Measurements from ENCODE around the gene ATF2. TPM values are rescaled to one million over a fixed set of nuclear protein-coding genes. Genes with fewer than 3 reads are reported as not detected.

The ATF2 gene
- total and polyA plus RNA-seq, 10 donors: 16.3 to 71.6 (median 59.5) TPM

DNA sequence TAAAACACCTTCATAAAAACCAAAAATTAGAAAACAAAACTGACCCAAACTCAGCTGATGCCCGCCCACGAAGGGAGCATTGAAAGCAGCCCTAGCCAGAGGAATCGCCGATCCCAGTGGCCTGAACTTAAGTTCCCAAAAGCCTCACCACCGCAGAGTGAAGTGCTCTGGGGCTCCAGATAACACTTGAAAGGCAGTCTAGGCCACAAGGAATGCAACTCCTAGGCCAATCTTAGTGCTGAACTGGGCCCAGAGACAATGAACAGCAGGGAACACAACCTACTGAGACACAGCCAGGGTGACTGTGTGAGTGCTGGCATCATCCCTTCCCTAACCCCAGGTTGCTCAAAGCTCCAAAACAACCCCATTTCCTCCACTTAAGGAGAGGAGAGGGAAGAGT, 103.2 kb downstream of the ATF2 start:
- Histone ChIP-seq H3K27me3 (replicated peaks in 1 of 7) (no peaks in the 10 kb centered on the region), H3K36me3 (peaks cover 0 to 42% (median 8%) of the 10 kb centered on the region in 6 donors), H3K4me1 (no peaks in the 10 kb centered on the region), H3K27ac (no peak overlapping the region), H3K9me3 (no peaks in the 10 kb centered on the region), H3K4me3 (no peak overlapping the region)
- TF ChIP-seq, protein P1, sequence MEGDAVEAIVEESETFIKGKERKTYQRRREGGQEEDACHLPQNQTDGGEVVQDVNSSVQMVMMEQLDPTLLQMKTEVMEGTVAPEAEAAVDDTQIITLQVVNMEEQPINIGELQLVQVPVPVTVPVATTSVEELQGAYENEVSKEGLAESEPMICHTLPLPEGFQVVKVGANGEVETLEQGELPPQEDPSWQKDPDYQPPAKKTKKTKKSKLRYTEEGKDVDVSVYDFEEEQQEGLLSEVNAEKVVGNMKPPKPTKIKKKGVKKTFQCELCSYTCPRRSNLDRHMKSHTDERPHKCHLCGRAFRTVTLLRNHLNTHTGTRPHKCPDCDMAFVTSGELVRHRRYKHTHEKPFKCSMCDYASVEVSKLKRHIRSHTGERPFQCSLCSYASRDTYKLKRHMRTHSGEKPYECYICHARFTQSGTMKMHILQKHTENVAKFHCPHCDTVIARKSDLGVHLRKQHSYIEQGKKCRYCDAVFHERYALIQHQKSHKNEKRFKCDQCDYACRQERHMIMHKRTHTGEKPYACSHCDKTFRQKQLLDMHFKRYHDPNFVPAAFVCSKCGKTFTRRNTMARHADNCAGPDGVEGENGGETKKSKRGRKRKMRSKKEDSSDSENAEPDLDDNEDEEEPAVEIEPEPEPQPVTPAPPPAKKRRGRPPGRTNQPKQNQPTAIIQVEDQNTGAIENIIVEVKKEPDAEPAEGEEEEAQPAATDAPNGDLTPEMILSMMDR (IDR thresholded peaks at IDR 0.05 in 8 of 11, conservative IDR thresholded peaks at IDR 0.05 in 3 of 11): no peak
- no peak for TF ChIP-seq POLR2AphosphoS5 (IDR thresholded peaks at IDR 0.05)
- TF ChIP-seq POLR2A (IDR thresholded peaks at IDR 0.05): no peak
- intact Hi-C loops (cut with DNase I; ENCODE audit: low total_unique reads): no loop called here
- DNase-seq: no peak
- WGBS, 5 donors: 93 to 99% (median 97%) methylated on average over 5 of the region's 5 CpGs

DNA sequence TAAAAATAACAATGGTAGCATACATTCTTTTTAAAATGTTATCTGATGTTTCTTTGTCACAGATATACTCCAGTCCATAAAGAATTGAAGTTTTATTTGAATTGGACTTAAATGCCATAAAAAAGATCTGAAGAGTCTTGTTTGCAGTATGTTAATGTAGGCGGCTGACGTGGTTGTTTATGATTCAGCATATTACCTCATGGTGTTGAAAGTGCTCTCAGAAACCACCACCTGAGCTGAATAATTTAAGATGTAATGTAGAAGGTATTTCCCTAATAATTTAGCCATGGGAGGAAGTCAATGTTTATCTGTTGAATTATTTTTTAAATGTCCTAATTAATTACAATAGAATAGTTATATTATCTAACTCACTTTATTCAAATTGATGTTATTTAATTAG, 104.3 kb downstream of the ATF2 start:
- Histone ChIP-seq H3K27ac (no peak overlapping the region), H3K9me3 (no peaks in the 10 kb centered on the region), H3K4me1 (no peaks in the 10 kb centered on the region), H3K36me3 (peaks cover 0 to 53% (median 10%) of the 10 kb centered on the region in 6 donors), H3K27me3 (replicated peaks in 1 of 7) (no peaks in the 10 kb centered on the region), H3K4me3 (no peak overlapping the region)
- TF ChIP-seq, protein P1 (IDR thresholded peaks at IDR 0.05 in 8 of 11, conservative IDR thresholded peaks at IDR 0.05 in 3 of 11): no peak
- TF ChIP-seq POLR2A (IDR thresholded peaks at IDR 0.05) (no peak), POLR2AphosphoS5 (IDR thresholded peaks at IDR 0.05) (no peak)
- intact Hi-C loops (cut with DNase I; ENCODE audit: low total_unique reads): no loop called here
- 91 to 97% (median 93%) methylated on average over 2 of the region's 2 CpGs for WGBS, 5 donors
- no peak for DNase-seq

DNA sequence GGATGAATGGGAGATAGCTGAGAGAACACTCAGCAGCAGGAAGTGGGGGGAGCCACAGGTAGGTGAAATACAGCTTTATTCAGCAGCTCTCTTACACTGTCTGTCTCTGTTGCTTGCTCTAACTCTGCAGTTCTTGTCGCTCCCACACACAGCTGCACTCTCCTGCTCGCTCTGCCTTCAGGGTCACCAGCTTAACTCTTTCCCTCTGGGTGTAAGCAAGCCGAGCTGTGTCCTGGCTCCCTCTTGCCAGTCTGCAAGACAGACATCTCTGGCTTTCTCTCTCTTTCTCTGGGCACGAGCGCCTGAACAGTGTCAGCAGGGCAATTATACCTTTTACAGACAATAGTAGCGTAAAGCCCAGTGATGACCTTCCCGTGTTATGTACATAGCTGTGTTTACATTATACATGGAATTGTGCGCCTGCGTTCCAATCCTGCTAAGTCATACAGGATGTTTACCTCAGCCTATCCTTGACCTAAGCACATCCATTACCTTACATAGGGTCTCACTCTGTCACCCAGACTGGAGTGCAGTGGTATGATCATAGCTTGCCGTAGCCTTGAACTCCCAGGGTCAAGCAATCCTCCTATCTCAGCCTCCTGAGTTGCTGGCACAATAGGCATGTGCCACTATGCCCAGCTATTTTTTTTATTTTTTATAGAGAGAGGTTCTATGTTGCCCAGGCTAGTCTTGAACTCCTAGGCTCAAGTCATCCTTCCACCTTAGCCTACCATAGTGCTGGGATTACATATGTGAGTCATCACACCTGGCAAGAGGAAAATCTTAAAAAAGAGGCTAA, 105.0 kb downstream of the ATF2 start:
- DNase-seq: no peak
- 91 to 95% (median 94%) methylated on average over 10 of the region's 10 CpGs for WGBS, 5 donors

More for the DNA sequence above, 105.0 kb downstream of the ATF2 start:
- H3K4me3 ChIP-seq: no peak overlapping the region
- peaks cover 0 to 59% (median 10%) of the 10 kb centered on the region in 6 donors for H3K36me3 ChIP-seq
- no peaks in the 10 kb centered on the region for H3K27me3 ChIP-seq (replicated peaks in 1 of 7)
- intact Hi-C loops (cut with DNase I; ENCODE audit: low total_unique reads): no loop called here
- H3K4me1 ChIP-seq: no peaks in the 10 kb centered on the region
- no peak overlapping the region for H3K27ac ChIP-seq
- no peaks in the 10 kb centered on the region for H3K9me3 ChIP-seq
- TF ChIP-seq POLR2A (IDR thresholded peaks at IDR 0.05) (no peak), POLR2AphosphoS5 (IDR thresholded peaks at IDR 0.05) (no peak)
- TF ChIP-seq, protein P1 (IDR thresholded peaks at IDR 0.05 in 8 of 11, conservative IDR thresholded peaks at IDR 0.05 in 3 of 11): no peak

Data from spleen (tissue), 11 donors.